ENCODE results near the gene ZNF784. TPM values are rescaled to one million over a fixed set of nuclear protein-coding genes. Genes with fewer than 3 reads are reported as not detected.

Gene ZNF784
- total and polyA plus RNA-seq, 9 of the 15 experiments (the other 6 are each of a cell fraction or from before 2014, with no cell fraction given) = 0.14 to 6.1 (median 2.1) TPM

DNA sequence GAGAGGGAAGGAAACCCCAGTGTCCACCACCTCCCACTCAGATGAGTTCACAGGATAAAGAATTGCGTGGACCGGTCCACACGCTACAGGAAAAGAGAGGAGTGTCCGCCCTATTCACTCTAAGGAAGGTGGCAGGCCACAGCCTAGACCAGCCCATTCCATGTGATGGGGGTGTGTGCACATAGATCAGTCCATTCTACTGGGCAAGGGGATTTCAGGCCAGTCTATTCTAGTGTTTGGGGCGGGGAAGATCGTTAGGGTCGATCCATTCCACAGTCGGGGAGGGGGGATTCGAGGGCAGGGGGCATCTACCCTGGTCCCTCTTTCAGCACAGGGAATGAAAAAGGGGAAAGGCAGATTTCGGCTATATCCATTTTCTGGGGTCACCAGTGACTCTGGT, 32.8 kb downstream of the ZNF784 start (continued):
- TF ChIP-seq THRA (IDR thresholded peaks at IDR 0.05) = no peak
- no peak for TF ChIP-seq CTBP1 (IDR thresholded peaks at IDR 0.05; ENCODE audit: borderline replicate concordance)
- TF ChIP-seq MBD2 (IDR thresholded peaks at IDR 0.05; ENCODE audit: borderline replicate concordance, low read depth) = peak; percentile 46; the same call in 1 of the 2 replicates
- TF ChIP-seq JUNB (CRISPR knock-in tag; conservative IDR thresholded peaks at IDR 0.05) = no peak
- TF ChIP-seq BHLHE40 (IDR thresholded peaks at IDR 0.05; ENCODE audit: low read length) = peak; percentile 44
- no peak for TF ChIP-seq ZNF3 (CRISPR knock-in tag; IDR thresholded peaks at IDR 0.05)
- no peak for TF ChIP-seq ZNF764 (CRISPR knock-in tag; IDR thresholded peaks at IDR 0.05; ENCODE audit: low read depth)
- TF ChIP-seq ZNF766 (CRISPR knock-in tag; conservative IDR thresholded peaks at IDR 0.05) = no peak
- no peak for TF ChIP-seq HEY1 (CRISPR knock-in tag; IDR thresholded peaks at IDR 0.05; ENCODE audit: borderline replicate concordance)
- no peak for TF ChIP-seq MAFG (tag; conservative IDR thresholded peaks at IDR 0.05)
- no peak for TF ChIP-seq GTF2F1 (IDR thresholded peaks at IDR 0.05; ENCODE audit: low read depth, low read length)
- no peak for TF ChIP-seq FIP1L1 (IDR thresholded peaks at IDR 0.05; ENCODE audit: low read depth, low read length, poor library complexity, severe bottlenecking)
- no peak for TF ChIP-seq HDAC2 (IDR thresholded peaks at IDR 0.05)
- peak; percentile 9 to 24; a peak in 2 of 4 replicates for TF ChIP-seq SIX5 (IDR thresholded peaks at IDR 0.05; ENCODE audit: borderline replicate concordance in 1 of 2, insufficient read depth in 1 of 2, low read depth in 1 of 2, low read length in 2 of 2)
- no peak for TF ChIP-seq PML (IDR thresholded peaks at IDR 0.05; ENCODE audit: low read length)
- TF ChIP-seq, protein P1, sequence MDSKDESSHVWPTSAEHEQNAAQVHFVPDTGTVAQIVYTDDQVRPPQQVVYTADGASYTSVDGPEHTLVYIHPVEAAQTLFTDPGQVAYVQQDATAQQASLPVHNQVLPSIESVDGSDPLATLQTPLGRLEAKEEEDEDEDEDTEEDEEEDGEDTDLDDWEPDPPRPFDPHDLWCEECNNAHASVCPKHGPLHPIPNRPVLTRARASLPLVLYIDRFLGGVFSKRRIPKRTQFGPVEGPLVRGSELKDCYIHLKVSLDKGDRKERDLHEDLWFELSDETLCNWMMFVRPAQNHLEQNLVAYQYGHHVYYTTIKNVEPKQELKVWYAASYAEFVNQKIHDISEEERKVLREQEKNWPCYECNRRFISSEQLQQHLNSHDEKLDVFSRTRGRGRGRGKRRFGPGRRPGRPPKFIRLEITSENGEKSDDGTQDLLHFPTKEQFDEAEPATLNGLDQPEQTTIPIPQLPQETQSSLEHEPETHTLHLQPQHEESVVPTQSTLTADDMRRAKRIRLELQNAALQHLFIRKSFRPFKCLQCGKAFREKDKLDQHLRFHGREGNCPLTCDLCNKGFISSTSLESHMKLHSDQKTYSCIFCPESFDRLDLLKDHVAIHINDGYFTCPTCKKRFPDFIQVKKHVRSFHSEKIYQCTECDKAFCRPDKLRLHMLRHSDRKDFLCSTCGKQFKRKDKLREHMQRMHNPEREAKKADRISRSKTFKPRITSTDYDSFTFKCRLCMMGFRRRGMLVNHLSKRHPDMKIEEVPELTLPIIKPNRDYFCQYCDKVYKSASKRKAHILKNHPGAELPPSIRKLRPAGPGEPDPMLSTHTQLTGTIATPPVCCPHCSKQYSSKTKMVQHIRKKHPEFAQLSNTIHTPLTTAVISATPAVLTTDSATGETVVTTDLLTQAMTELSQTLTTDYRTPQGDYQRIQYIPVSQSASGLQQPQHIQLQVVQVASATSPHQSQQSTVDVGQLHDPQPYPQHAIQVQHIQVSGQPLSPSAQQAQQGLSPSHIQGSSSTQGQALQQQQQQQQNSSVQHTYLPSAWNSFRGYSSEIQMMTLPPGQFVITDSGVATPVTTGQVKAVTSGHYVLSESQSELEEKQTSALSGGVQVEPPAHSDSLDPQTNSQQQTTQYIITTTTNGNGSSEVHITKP (IDR thresholded peaks at IDR 0.05; ENCODE audit: partially characterized antibody) = peak; percentile 98
- TF ChIP-seq GTF2A2 (tag; IDR thresholded peaks at IDR 0.05) = no peak
- TF ChIP-seq CCAR2 (IDR thresholded peaks at IDR 0.05; ENCODE audit: low read depth, low read length) = no peak
- no peak for TF ChIP-seq TEAD1 (CRISPR knock-in tag; IDR thresholded peaks at IDR 0.05)
- peak; percentile 59; the same call in 1 of the 2 replicates for TF ChIP-seq JUND (IDR thresholded peaks at IDR 0.05; ENCODE audit: borderline replicate concordance, low read depth, low read length)
- no peak for TF ChIP-seq JUND (tag; IDR thresholded peaks at IDR 0.05; ENCODE audit: borderline replicate concordance, low read depth, low read length)
- TF ChIP-seq TCF7L2 (IDR thresholded peaks at IDR 0.05; ENCODE audit: low read depth, low read length) = peak; percentile 85
- peak in 1 of 2 experiments; percentile 91; a peak in 1 of 4 replicates for TF ChIP-seq FOXK2 (conservative IDR thresholded peaks at IDR 0.05 in 1 of 2, IDR thresholded peaks at IDR 0.05 in 1 of 2; ENCODE audit: low read depth in 2 of 2)
- peak; percentile 76; the same call in 1 of the 2 replicates for TF ChIP-seq ATF7 (IDR thresholded peaks at IDR 0.05)
- no peak for TF ChIP-seq KDM2B (CRISPR knock-in tag; IDR thresholded peaks at IDR 0.05)

Data from K562 (cell line).